ENCODE measurements around the gene CCL25. TPM values are rescaled to one million over a fixed set of nuclear protein-coding genes. Genes with fewer than 3 reads are reported as not detected.
"Not testable (repeated sequence)": the region's sequence is repeated elsewhere in the genome, so short reads cannot be mapped to it uniquely, and the experiment has no call there.

The CCL25 gene
- total RNA-seq, 1 donor from 2014 or later, result not detected

DNA sequence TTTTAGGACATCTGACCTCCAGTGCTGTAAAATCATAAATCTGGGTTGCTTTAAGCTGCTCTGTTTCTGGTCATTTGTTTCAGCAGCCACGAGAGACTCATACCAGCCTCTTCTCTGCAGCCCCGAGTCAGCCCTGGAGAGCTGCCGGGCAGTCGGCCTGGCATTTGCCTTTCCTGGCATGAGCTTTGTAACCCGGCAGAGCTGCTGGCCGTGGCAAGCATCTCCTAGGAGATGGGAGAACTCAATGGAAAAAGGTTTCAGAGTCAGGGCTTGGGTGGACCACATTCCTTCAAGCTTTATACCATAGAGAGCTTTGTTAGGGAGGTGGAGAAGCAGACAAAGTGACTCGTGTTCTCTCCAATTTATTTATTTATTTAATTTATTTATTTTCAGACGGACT lies 21.6 kb upstream of the CCL25 start:
- Mint-ChIP-seq H3K9me3 (no peaks in the 10 kb centered on the region), H3K36me3 (ENCODE audit: low read depth) (no peaks in the 10 kb centered on the region), H3K4me3 (no peak overlapping the region), H3K27ac (no peak overlapping the region), H3K4me1 (ENCODE audit: low read depth) (no peaks in the 10 kb centered on the region), H3K27me3 (ENCODE audit: insufficient read depth) (peaks cover 3% of the 10 kb centered on the region)
- intact Hi-C loops (cut with micrococcal nuclease), result no loop called here
- DNase-seq (ENCODE audit: low spot score), result no peak

DNA sequence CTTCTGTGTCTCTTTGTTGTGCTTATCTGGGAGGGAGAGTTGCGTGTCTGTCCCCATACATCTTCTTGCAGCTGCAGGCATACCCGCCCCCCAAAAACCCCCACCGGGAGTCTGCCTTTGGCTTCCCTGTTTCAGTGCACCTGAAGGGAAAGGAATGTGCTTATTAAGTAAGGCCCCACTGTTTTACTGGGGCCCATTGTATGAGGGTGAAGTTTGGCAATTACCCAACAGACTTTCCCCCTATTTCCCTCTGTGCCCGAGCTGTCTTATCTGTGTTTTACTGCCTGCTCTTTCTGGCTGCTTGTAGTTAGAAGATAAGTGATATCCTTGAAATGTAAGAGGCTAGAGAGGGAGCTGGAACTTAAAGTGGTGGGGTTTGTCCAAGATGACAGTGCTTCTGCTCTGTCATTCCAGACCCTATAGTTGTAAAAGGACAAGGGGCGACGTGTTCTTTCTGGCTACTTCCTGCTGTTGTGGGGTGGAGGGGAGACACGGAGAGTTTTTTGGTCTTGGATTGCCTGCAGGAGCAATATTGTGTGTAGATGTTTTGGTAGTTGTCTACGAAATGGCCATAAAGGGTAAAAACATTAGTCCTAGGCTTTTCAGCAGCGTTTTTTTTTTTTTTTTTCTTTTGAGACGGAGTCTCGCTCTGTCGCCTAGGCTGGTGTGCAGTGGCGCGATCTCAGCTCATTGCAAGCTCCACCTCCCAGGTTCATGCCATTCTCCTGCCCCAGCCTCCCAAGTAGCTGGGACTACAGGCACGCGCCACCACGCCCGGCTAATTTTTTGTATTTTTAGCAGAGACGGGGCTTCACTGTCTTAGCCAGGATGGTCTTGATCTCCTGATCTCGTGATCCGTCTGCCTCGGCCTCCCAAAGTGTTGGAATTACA lies 19.0 kb upstream of the CCL25 start:
- intact Hi-C loops (cut with micrococcal nuclease); DNase-seq (ENCODE audit: low spot score); H3K9me3 Mint-ChIP-seq; H3K27ac Mint-ChIP-seq; H3K4me1 Mint-ChIP-seq (ENCODE audit: low read depth); H3K36me3 Mint-ChIP-seq (ENCODE audit: low read depth); H3K4me3 Mint-ChIP-seq: not testable (repeated sequence)
- H3K27me3 Mint-ChIP-seq (ENCODE audit: insufficient read depth), result peaks cover 13% of the 10 kb centered on the region

DNA sequence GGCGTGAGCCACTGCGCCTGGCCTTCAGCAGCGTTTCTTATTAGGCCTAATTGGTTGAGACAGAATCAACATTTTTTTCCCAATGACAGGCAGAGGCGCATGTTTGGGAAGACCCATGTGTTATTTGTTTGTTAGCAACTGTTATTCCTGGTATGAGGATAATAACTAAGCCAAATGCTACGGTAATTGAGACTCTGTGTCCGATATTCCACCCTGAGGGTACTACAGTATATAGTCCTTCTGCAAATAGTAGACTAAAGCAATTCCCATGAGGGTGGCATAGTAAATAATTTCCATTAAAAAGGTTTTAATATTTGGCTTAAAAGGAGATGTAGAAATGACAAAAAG lies 18.4 kb upstream of the CCL25 start:
- DNase-seq (ENCODE audit: low spot score), result no peak
- Mint-ChIP-seq H3K27me3 (ENCODE audit: insufficient read depth) (peaks cover 13% of the 10 kb centered on the region), H3K9me3 (no peaks in the 10 kb centered on the region), H3K27ac (no peak overlapping the region), H3K36me3 (ENCODE audit: low read depth) (no peaks in the 10 kb centered on the region), H3K4me1 (ENCODE audit: low read depth) (no peaks in the 10 kb centered on the region), H3K4me3 (no peak overlapping the region)
- intact Hi-C loops (cut with micrococcal nuclease), result no loop called here

DNA sequence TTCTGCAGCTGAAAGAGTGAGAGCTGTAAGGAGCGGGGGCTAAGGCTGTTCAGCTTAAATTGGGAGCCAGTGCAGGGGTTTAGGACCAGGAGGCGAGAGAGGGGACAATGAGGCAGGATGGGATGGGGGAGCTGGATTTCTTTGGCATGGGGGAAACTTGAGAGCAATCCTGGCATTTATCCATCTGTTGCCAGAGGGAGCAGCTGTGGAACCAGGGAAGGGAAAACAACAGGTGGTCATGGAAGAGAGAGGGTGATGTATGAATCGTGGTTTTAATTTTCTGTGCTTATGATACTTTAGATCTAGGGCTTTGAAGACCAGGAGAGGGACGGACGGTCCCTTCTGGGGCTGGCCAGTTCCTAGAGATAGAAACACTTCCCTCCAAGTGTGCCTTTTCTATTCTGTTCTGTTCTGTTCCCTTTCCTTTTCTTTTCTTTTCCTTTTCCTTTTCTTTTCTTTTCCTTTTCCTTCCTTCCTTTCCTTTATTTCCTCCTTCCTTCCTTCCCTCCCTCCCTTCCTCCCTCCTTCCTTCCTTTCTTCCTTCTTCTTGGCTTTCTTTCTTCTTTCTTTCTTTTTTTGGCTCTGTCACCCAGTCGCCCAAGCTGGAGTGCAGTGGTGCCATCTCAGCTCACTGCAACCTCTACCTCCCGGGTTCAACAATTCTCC lies 16.0 kb upstream of the CCL25 start:
- no peaks in the 10 kb centered on the region for H3K4me1 Mint-ChIP-seq (ENCODE audit: low read depth)
- no peaks in the 10 kb centered on the region for H3K36me3 Mint-ChIP-seq (ENCODE audit: low read depth)
- no peak for DNase-seq (ENCODE audit: low spot score)
- H3K4me3 Mint-ChIP-seq, result no peak overlapping the region
- intact Hi-C loops (cut with micrococcal nuclease), result no loop called here
- H3K9me3 Mint-ChIP-seq, result no peaks in the 10 kb centered on the region
- peaks cover 13% of the 10 kb centered on the region for H3K27me3 Mint-ChIP-seq (ENCODE audit: insufficient read depth)
- H3K27ac Mint-ChIP-seq, result no peak overlapping the region

DNA sequence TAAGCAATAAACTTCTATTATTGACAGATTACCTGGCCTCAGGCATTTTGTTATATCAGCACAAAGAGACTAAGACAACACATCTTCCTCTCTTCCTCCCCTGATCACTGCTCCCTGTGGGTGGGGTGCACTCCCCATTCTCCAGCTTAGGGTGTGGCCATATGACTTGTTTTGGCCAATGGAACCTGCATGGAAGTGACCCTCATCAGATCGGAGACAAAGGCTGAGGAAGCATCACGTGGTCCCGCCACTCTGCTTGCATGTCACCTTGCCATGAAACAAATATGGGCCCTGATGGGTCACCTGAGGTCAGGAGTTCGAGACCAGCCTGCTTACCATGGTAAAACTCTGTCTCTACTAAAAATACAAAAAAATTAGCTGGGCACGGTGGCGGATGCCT lies 13.7 kb upstream of the CCL25 start:
- no peak overlapping the region for H3K27ac Mint-ChIP-seq
- H3K9me3 Mint-ChIP-seq, result no peaks in the 10 kb centered on the region
- H3K4me1 Mint-ChIP-seq (ENCODE audit: low read depth), result no peaks in the 10 kb centered on the region
- no peak overlapping the region for H3K4me3 Mint-ChIP-seq
- DNase-seq (ENCODE audit: low spot score), result no peak
- intact Hi-C loops (cut with micrococcal nuclease), result no loop called here
- H3K27me3 Mint-ChIP-seq (ENCODE audit: insufficient read depth), result peaks cover 10% of the 10 kb centered on the region
- no peaks in the 10 kb centered on the region for H3K36me3 Mint-ChIP-seq (ENCODE audit: low read depth)

DNA sequence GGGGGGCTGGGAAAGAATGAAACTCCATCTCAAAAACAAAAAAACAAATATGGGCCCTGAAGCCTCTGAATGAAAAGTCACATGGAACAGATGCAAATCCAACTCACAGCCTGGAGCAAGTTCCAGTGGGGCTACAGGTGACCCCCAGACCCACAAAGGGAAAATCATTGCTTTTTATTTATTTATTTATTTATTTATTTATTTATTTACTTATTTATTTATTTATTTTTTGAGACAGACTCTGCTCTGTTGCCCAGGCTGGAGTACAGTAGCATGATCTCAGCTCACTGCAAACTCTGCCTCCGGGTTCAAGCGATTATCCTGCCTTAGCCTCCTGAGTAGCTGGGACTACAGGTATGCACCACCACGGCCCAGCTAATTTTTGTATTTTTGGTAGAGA lies 13.3 kb upstream of the CCL25 start:
- Mint-ChIP-seq H3K27me3 (ENCODE audit: insufficient read depth) (peaks cover 10% of the 10 kb centered on the region), H3K9me3 (no peaks in the 10 kb centered on the region), H3K4me3 (no peak overlapping the region), H3K4me1 (ENCODE audit: low read depth) (no peaks in the 10 kb centered on the region), H3K27ac (no peak overlapping the region), H3K36me3 (ENCODE audit: low read depth) (no peaks in the 10 kb centered on the region)
- DNase-seq (ENCODE audit: low spot score), result no peak
- intact Hi-C loops (cut with micrococcal nuclease), result no loop called here

DNA sequence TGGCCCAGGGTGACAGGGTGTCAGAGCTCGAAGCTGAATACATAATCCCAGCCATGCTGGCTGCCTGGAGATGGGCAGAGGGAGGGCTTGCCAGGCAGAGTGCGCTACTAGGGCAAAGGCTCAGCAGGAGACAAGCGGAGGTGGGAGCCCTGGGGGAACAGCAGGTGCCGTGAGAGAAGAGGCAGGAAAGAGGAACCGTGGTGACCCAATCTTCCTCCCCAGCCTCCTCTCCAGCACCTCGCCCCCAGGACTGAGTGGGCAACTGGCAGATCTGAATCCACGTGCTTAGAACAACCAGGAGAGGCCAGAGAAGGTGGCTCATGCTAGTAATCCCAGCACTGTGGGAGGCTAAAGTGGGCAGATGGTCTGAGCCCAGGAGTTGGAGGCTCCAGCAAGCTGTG lies 11.0 kb upstream of the CCL25 start:
- DNase-seq (ENCODE audit: low spot score), result no peak
- Mint-ChIP-seq H3K4me1 (ENCODE audit: low read depth) (peaks cover under 1% of the 10 kb centered on the region), H3K4me3 (no peak overlapping the region), H3K27me3 (ENCODE audit: insufficient read depth) (peaks cover 9% of the 10 kb centered on the region), H3K36me3 (ENCODE audit: low read depth) (no peaks in the 10 kb centered on the region), H3K27ac (no peak overlapping the region), H3K9me3 (no peaks in the 10 kb centered on the region)
- intact Hi-C loops (cut with micrococcal nuclease), result no loop called here

DNA sequence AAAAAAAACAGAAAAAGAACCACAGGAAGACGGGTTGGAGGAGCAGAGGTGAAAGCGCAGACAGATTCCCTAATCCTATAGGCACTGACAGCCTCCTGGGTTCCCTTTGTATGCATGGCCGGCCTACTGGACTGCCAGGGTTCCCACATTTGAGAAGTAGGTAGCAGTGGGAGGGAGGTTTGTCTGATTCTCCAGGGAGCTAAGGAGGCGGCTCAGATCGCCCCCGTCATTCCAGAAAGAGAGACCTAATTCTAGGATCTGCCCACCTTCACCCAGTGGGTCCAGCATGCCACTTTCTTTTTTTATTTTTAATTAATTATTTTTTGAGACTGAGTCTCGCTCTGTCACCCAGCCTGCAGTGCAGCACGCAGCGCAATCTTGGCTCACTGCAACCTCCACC lies 9.7 kb upstream of the CCL25 start:
- Mint-ChIP-seq H3K27ac (no peak overlapping the region), H3K4me1 (ENCODE audit: low read depth) (peaks cover 12% of the 10 kb centered on the region), H3K36me3 (ENCODE audit: low read depth) (no peaks in the 10 kb centered on the region), H3K4me3 (no peak overlapping the region), H3K27me3 (ENCODE audit: insufficient read depth) (peaks cover 4% of the 10 kb centered on the region), H3K9me3 (no peaks in the 10 kb centered on the region)
- no peak for DNase-seq (ENCODE audit: low spot score)
- intact Hi-C loops (cut with micrococcal nuclease), result no loop called here

DNA sequence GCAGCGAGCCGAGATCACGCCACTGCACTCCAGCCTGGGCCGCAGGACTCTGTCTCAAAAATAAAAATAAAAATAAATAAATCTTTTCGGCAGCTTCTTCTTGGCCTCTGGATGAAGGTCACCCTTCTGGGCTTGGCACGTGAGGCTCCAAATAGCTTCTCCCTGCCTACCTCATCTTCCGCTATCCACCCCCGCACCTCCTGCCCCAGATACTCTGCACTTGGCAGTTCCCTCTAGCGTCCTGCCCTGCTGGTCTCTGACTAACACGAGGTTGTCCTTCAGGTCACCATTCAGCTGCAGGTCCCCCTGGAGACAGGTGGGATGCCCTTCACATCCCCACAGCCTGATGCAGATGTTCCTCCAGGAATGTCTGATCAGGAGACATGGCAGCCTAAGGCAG lies 8.5 kb upstream of the CCL25 start:
- peaks cover 9% of the 10 kb centered on the region for H3K27me3 Mint-ChIP-seq (ENCODE audit: insufficient read depth)
- H3K4me3 Mint-ChIP-seq, result no peak overlapping the region
- no peaks in the 10 kb centered on the region for H3K9me3 Mint-ChIP-seq
- no peak for DNase-seq (ENCODE audit: low spot score)
- no peak overlapping the region for H3K27ac Mint-ChIP-seq
- H3K4me1 Mint-ChIP-seq (ENCODE audit: low read depth), result peaks cover 12% of the 10 kb centered on the region
- no peaks in the 10 kb centered on the region for H3K36me3 Mint-ChIP-seq (ENCODE audit: low read depth)
- intact Hi-C loops (cut with micrococcal nuclease), result no loop called here

DNA sequence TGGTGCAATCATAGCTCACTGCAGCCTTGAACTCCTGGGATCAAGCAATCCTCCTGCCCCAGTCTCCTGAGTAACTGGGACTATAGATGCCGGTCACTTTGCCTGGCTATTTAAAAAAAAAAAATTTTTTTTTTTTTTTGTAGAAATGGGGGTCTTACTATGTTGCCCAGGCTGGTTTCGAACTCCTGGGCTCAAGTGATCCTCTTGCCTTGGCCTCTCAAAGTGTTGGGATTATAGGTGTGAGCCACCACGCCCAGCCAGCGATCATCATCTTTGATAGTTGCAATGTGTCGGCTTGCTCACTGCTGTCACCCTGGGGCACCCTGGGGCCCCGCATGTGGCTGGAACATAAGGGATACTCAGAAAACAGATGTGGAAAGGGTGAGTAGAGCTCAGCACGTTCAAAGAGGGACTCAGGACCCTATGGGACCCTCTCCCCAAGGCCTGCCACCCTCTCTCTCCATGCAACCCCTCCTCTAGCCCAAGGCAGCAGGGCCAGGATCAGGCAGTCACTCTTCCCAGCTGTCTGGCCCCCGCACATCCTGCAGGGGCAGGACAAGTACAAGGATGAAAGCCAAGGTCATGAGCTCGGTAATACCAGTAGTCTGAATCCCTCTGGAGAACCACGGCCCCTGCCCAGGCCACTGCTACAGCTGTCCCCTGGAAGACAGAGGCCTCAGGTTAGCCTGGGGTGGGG lies 6.5 kb upstream of the CCL25 start:
- Mint-ChIP-seq H3K36me3 (ENCODE audit: low read depth) (no peaks in the 10 kb centered on the region), H3K4me1 (ENCODE audit: low read depth) (peaks cover 18% of the 10 kb centered on the region), H3K9me3 (no peaks in the 10 kb centered on the region), H3K4me3 (no peak overlapping the region), H3K27me3 (ENCODE audit: insufficient read depth) (peaks cover 9% of the 10 kb centered on the region), H3K27ac (no peak overlapping the region)
- intact Hi-C loops (cut with micrococcal nuclease), result no loop called here
- DNase-seq (ENCODE audit: low spot score), result no peak

DNA sequence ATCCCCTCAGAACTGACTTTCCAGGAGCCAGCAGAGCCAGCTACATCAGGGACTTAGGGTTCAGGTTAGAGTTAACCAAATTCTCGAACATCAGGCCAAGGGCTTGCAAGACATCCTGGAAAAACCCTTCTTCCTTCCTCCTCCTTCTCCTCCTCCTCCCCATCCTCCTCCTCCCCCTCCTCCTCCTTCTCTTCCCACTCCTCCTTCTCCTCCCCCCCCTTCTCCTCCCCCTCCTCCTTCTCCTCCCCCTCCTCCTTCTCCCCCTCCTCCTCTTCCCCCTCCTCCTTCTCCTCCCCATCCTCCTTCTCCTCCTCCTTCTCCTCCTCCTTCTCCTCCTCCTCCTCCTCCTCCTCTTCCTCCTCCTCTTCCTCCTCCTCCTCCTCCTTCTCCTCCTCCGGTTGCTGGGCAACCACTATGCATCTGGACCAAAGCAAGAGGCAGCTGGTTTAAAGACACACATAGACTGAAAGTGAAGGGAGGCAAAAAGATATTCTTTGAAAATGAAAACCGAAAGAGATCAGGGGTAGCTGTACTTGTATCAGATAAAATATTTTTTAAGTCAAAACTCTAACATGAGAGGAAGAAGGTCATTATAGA lies 5.9 kb upstream of the CCL25 start:
- DNase-seq (ENCODE audit: low spot score), result no peak
- no peak overlapping the region for H3K4me3 Mint-ChIP-seq
- no peaks in the 10 kb centered on the region for H3K36me3 Mint-ChIP-seq (ENCODE audit: low read depth)
- no peak overlapping the region for H3K27ac Mint-ChIP-seq
- peaks cover 18% of the 10 kb centered on the region for H3K4me1 Mint-ChIP-seq (ENCODE audit: low read depth)
- H3K9me3 Mint-ChIP-seq, result no peaks in the 10 kb centered on the region
- intact Hi-C loops (cut with micrococcal nuclease), result no loop called here
- H3K27me3 Mint-ChIP-seq (ENCODE audit: insufficient read depth), result peaks cover 9% of the 10 kb centered on the region

DNA sequence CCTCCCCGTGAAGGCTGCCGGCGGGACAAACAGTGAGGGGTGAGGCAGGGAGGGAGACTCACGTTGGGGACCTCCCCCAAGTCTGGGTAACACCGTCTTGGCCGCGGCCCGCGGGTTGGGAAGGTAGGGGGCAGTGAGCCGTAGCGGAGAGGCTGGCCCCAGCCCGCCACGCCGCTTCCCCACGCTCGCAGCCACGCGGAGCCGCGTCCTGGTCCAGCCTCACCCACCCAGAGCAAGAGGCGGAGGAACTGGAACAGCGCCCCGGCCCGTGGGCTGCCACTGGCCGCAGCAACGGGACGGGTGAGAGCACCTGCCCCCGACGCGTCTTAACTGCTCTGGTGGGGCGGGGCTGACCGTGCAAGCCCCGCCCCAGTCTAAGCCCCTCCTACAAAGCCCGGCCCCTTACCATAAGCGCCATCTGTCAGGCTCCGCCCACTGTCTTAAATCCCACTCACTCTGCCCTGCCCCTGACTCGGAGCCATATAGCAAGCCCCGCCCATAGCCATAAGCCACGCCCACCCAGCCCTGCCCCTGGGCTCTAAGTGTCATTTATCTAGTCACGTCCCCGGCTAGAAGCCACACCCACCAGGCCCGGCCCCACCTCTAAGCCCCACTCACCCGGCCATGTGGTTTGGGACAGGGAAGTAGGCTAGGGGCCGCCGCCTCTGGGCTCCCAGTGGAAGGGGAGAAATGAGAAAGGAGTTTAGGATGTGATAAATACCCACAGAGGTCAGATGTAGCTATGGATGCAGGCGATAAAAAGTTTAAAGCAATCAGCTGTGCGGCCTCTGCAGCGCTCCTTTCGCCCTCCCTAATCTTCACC lies 2.1 kb upstream of the CCL25 start:
- Mint-ChIP-seq H3K4me3 (peak overlapping the region; percentile 49), H3K27me3 (ENCODE audit: insufficient read depth) (peaks cover 13% of the 10 kb centered on the region), H3K36me3 (ENCODE audit: low read depth) (no peaks in the 10 kb centered on the region), H3K9me3 (no peaks in the 10 kb centered on the region), H3K4me1 (ENCODE audit: low read depth) (peaks cover 27% of the 10 kb centered on the region), H3K27ac (peak overlapping the region; percentile 52)
- peak; percentile 73 for DNase-seq (ENCODE audit: low spot score)
- intact Hi-C loops (cut with micrococcal nuclease), result loop anchor here (1.0 to 5.0 kb wide), 5 partner anchors 45 to 221 kb away; partner anchors contain the start of genes ELAVL1, SNAPC2 and TIMM44

Measured in activated T-helper 1 cell treated with anti-CD3 and anti-CD28 coated beads, Interleukin-12 subunit alpha, Interleukin-12 subunit beta, Interleukin-2, Interleukin-4 antibody, amounts not matched to agents 30 ng/mL and 10 ng/mL and 1 ng/mL, durations not matched to agents 14 hours and 24 hours and 36 hours (primary cell).